Cardiac muscle cell (in vitro differentiated cells and primary cell): ENCODE measurements around the gene MED6. TPM values are rescaled to one million over a fixed set of nuclear protein-coding genes. Genes with fewer than 3 reads are reported as not detected.

Experiments
- DNase-seq, 2 donors: peaks; one replicate each; pipeline versions ENCODE4 v3.0.0 to v3.0.0-alpha.2; 2010 to 2017; ENCODE audit warnings: low read depth in 1 of 2, low spot score in 1 of 2
- H3K27ac ChIP-seq: fragments of 200-600 bp; sonication (generic); 2 replicates; pipeline ENCODE4 v1.5.1; 2016
- H3K27me3 ChIP-seq: fragments of 200-600 bp; sonication (generic); 2 replicates; pipeline ENCODE4 v1.6.0; 2016; ENCODE audit warnings: control low read depth
- H3K36me3 ChIP-seq: fragments of 200-600 bp; sonication (generic); 2 replicates; pipeline ENCODE4 v1.5.1; 2016; ENCODE audit warnings: control low read depth
- H3K4me1 ChIP-seq: fragments of 200-600 bp; sonication (generic); 2 replicates; pipeline ENCODE4 v1.8.1; 2017; ENCODE audit warnings: low read depth, mild to moderate bottlenecking, mixed run types
- H3K4me3 ChIP-seq: fragments of 200-600 bp; sonication (generic); 2 replicates; pipeline ENCODE4 v1.5.1; 2016; ENCODE audit warnings: mild to moderate bottlenecking
- H3K9me3 ChIP-seq: fragments of 200-600 bp; sonication (generic); 2 replicates; pipeline ENCODE4 v1.5.1; 2017; ENCODE audit warnings: low read depth, mild to moderate bottlenecking, control low read depth
- polyA plus RNA-seq: library from polyadenylated mRNA; unstranded; fragments of >200 nt; fragmentation: Nextera tagmentation; extraction: Ambion mirVana; gene quantifications from 2 replicates; pipeline ENCODE4 v1.2.1, GENCODE V29; 2016
- total RNA-seq: library from RNA; depleted of rRNA; stranded (reverse); fragments of >200 nt; gene quantifications from 2 replicates; pipeline ENCODE4 v1.2.3, GENCODE V29; 2016
- TF ChIP-seq, protein P1 (sequence below): IDR thresholded peaks from 2 replicates; pipeline ENCODE4 v1.5.1; 2012; ENCODE audit warnings: low read depth, mild to moderate bottlenecking, low read length

MED6 gene
- total and polyA plus RNA-seq, 2 experiments from 2014 or later: 26.5 to 42.8 TPM

DNA sequence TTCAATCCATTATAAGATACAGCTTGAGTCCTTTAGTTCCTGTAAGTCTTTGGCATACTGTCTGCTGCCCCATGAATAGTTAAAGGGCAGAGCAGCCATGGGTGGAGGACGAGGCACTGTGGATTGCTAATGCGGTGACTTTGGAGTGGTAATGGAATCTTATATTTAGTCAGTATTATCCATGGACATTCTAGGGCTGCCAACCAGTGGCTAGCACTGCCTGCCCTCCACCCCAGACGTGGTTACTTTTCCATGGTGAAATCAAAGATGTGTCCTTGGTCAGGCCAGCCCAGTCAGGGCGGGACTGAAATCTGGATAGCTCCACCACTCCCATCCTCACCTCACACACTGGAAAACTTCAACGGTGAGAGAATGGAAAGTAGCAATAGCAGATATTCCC, 43.5 kb upstream of the MED6 start:
- no peak for DNase-seq
- peaks cover 41% of the 10 kb centered on the region for H3K27me3 ChIP-seq
- no peak overlapping the region for H3K4me3 ChIP-seq
- H3K27ac ChIP-seq: no peak overlapping the region
- H3K9me3 ChIP-seq: no peaks in the 10 kb centered on the region
- no peaks in the 10 kb centered on the region for H3K4me1 ChIP-seq
- TF ChIP-seq, protein P1, sequence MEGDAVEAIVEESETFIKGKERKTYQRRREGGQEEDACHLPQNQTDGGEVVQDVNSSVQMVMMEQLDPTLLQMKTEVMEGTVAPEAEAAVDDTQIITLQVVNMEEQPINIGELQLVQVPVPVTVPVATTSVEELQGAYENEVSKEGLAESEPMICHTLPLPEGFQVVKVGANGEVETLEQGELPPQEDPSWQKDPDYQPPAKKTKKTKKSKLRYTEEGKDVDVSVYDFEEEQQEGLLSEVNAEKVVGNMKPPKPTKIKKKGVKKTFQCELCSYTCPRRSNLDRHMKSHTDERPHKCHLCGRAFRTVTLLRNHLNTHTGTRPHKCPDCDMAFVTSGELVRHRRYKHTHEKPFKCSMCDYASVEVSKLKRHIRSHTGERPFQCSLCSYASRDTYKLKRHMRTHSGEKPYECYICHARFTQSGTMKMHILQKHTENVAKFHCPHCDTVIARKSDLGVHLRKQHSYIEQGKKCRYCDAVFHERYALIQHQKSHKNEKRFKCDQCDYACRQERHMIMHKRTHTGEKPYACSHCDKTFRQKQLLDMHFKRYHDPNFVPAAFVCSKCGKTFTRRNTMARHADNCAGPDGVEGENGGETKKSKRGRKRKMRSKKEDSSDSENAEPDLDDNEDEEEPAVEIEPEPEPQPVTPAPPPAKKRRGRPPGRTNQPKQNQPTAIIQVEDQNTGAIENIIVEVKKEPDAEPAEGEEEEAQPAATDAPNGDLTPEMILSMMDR: no peak
- H3K36me3 ChIP-seq: no peaks in the 10 kb centered on the region

GRCh38 chr14:70642303-70643235, 42.1 kb upstream of the MED6 start:
- Histone ChIP-seq H3K9me3 (no peaks in the 10 kb centered on the region), H3K36me3 (no peaks in the 10 kb centered on the region), H3K27ac (no peak overlapping the region), H3K4me1 (no peaks in the 10 kb centered on the region), H3K4me3 (peak overlapping the region; percentile 69), H3K27me3 (peaks cover 49% of the 10 kb centered on the region)
- DNase-seq: peak in 1 of 2 donors; percentile 1
- TF ChIP-seq, protein P1: no peak

DNA sequence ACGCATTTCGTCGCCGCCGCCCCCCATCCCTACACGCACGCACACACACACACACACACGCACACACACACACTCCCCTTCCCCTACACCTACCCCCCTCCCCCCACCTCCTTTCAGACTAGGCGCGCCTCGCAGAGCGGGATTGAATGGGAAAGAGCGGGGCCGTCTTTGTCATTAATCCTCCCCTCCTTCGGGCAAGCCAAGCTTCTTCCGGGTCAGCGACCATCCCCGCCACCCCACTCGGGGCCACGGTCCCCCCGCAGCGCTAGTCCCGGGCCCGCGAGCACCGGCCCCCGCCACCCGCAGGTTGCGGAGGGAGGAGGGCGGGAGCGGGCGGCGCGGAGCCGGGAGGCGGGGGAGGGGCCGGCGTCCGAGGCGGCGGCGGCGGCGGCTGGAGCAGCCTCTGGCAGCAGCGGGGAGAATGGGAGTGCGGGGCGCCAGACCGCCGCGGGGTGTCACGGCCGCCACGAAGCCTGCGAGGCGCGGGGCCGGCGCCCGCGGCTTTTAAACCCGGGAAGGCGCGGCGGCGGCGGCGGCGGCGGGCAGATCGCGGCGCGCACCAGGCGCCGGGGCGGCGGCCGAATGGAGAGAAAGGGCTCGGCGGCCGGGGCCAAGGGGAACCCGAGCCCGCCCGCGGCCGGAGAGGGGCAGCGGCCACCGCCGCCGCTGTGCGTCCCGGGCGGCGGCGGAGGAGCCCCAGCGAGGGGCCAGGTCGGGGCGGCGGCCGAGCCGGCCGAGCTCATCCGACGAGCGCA, 41.3 kb upstream of the MED6 start, which contains the start of gene TTC9:
TTC9 (plus strand) TSS at position 369 of the 755 bp plus-strand sequence; CDS start at position 583, 214 bp downstream.
- peak; percentile 2 to 69 for DNase-seq
- Histone ChIP-seq H3K27ac (no peak within 1 kb of the TSS), H3K27me3 (peaks cover 49% of the 10 kb centered on the region), H3K4me1 (no peaks in the 10 kb centered on the region), H3K4me3 (peak within 1 kb of the TSS; percentile 69), H3K9me3 (no peaks in the 10 kb centered on the region), H3K36me3 (no peaks in the 10 kb centered on the region)
- TF ChIP-seq, protein P1: no peak

DNA sequence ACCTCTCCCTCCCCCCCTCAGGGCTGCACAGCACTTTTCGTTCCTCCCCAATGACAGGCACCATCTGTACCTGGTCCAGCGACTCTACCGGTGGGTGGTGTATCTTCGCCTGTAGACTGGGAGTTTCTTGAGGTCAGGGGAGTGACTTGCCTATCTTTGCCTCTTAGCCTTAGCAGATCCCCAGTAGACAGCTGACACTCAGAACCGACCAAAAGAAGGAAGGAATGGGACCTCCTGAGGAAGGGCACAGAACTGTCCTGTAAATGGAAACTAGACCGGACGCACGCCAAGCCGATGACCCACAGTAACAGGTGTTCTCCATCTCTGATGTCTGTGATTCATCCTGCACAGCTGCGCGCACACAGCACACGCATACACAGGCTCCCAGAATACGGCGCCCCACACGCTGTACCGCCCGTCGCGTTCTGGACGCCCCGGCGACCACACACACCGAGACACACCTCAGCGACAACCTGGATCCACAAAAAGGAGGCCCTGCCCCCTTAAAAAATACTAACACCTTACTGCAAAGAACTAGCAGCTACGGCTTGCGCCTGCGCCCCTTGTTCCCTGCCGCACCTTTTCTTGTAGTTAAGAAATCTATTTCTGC, 40.6 kb upstream of the MED6 start:
- Histone ChIP-seq H3K4me1 (no peaks in the 10 kb centered on the region), H3K27me3 (peaks cover 49% of the 10 kb centered on the region), H3K36me3 (no peaks in the 10 kb centered on the region), H3K9me3 (no peaks in the 10 kb centered on the region), H3K27ac (no peak overlapping the region), H3K4me3 (peak overlapping the region; percentile 69)
- peak in 1 of 2 donors; percentile 22 for DNase-seq
- TF ChIP-seq, protein P1: no peak

DNA sequence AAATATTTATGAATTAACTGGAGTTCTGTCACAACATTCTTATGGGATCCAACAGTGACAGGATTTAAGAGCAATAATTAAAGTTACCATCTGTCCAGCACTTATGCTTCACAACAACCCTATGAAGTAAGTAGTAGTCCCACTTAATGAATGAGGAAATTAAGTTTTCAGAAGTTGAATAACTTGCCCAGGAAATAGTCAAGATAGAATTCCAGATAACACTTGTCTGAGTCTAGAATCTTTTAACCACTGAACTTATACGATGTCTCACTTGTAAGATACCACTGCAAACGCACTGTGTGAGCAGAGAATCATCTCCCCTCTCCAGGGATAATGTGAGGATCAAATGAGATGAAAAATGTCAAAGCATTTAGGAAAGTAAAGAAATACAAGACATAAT, 38.0 kb upstream of the MED6 start:
- no peak for DNase-seq
- Histone ChIP-seq H3K27me3 (peaks cover 39% of the 10 kb centered on the region), H3K4me1 (no peaks in the 10 kb centered on the region), H3K4me3 (no peak overlapping the region), H3K27ac (no peak overlapping the region), H3K36me3 (no peaks in the 10 kb centered on the region), H3K9me3 (no peaks in the 10 kb centered on the region)
- TF ChIP-seq, protein P1: no peak
